ENCODE results near the gene GTPBP6.

Gene GTPBP6

DNA sequence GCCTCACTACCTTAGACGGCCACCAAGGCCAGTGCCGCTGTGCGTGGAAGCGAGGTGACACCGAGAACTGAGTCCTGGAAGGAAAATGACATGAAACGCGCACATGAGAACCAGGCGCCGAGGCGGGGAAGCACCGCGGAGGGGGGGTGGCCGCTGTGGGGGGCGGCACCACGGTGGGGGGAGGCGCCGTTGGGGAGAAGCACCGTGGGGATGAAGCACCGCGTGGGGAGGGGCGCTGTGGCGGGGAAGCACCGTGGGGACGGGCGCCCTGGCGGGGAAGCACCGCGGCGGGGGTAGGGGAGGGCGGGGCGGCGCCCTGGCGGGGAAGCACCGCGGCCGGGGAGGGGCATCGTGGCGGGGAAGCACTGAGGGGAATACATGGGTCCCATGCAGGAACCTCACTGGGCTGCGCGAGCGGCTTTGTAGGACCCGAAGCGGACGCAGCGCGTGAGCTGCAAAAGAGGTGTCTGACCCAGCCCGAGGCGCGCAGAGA is 40.1 kb upstream of the GTPBP6 start:
- TF ChIP-seq, protein P1, sequence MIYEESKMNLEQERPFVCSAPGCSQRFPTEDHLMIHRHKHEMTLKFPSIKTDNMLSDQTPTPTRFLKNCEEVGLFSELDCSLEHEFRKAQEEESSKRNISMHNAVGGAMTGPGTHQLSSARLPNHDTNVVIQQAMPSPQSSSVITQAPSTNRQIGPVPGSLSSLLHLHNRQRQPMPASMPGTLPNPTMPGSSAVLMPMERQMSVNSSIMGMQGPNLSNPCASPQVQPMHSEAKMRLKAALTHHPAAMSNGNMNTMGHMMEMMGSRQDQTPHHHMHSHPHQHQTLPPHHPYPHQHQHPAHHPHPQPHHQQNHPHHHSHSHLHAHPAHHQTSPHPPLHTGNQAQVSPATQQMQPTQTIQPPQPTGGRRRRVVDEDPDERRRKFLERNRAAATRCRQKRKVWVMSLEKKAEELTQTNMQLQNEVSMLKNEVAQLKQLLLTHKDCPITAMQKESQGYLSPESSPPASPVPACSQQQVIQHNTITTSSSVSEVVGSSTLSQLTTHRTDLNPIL (CRISPR knock-in tag; IDR thresholded peaks at IDR 0.05; ENCODE audit: low read depth): no peak
- TF ChIP-seq ISL1 (CRISPR knock-in tag; IDR thresholded peaks at IDR 0.05) (no peak), ZFP3 (CRISPR knock-in tag; IDR thresholded peaks at IDR 0.05) (no peak), TCF4 (CRISPR knock-in tag; IDR thresholded peaks at IDR 0.05; ENCODE audit: borderline replicate concordance) (no peak), PPARA (CRISPR knock-in tag; IDR thresholded peaks at IDR 0.05; ENCODE audit: borderline replicate concordance) (no peak), GLIS3 (CRISPR knock-in tag; IDR thresholded peaks at IDR 0.05) (no peak), BACH2 (CRISPR knock-in tag; IDR thresholded peaks at IDR 0.05; ENCODE audit: borderline replicate concordance) (no peak), ZNF8 (CRISPR knock-in tag; IDR thresholded peaks at IDR 0.05) (no peak), OSR1 (CRISPR knock-in tag; IDR thresholded peaks at IDR 0.05) (no peak), ESRRG (CRISPR knock-in tag; IDR thresholded peaks at IDR 0.05) (no peak)
- TF ChIP-seq, protein P2, sequence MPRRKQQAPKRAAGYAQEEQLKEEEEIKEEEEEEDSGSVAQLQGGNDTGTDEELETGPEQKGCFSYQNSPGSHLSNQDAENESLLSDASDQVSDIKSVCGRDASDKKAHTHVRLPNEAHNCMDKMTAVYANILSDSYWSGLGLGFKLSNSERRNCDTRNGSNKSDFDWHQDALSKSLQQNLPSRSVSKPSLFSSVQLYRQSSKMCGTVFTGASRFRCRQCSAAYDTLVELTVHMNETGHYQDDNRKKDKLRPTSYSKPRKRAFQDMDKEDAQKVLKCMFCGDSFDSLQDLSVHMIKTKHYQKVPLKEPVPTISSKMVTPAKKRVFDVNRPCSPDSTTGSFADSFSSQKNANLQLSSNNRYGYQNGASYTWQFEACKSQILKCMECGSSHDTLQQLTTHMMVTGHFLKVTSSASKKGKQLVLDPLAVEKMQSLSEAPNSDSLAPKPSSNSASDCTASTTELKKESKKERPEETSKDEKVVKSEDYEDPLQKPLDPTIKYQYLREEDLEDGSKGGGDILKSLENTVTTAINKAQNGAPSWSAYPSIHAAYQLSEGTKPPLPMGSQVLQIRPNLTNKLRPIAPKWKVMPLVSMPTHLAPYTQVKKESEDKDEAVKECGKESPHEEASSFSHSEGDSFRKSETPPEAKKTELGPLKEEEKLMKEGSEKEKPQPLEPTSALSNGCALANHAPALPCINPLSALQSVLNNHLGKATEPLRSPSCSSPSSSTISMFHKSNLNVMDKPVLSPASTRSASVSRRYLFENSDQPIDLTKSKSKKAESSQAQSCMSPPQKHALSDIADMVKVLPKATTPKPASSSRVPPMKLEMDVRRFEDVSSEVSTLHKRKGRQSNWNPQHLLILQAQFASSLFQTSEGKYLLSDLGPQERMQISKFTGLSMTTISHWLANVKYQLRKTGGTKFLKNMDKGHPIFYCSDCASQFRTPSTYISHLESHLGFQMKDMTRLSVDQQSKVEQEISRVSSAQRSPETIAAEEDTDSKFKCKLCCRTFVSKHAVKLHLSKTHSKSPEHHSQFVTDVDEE (CRISPR knock-in tag; IDR thresholded peaks at IDR 0.05): no peak
- TF ChIP-seq, protein P3, sequence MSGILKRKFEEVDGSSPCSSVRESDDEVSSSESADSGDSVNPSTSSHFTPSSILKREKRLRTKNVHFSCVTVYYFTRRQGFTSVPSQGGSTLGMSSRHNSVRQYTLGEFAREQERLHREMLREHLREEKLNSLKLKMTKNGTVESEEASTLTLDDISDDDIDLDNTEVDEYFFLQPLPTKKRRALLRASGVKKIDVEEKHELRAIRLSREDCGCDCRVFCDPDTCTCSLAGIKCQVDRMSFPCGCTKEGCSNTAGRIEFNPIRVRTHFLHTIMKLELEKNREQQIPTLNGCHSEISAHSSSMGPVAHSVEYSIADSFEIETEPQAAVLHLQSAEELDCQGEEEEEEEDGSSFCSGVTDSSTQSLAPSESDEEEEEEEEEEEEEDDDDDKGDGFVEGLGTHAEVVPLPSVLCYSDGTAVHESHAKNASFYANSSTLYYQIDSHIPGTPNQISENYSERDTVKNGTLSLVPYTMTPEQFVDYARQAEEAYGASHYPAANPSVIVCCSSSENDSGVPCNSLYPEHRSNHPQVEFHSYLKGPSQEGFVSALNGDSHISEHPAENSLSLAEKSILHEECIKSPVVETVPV (CRISPR knock-in tag; IDR thresholded peaks at IDR 0.05): no peak
- TF ChIP-seq, protein P4, sequence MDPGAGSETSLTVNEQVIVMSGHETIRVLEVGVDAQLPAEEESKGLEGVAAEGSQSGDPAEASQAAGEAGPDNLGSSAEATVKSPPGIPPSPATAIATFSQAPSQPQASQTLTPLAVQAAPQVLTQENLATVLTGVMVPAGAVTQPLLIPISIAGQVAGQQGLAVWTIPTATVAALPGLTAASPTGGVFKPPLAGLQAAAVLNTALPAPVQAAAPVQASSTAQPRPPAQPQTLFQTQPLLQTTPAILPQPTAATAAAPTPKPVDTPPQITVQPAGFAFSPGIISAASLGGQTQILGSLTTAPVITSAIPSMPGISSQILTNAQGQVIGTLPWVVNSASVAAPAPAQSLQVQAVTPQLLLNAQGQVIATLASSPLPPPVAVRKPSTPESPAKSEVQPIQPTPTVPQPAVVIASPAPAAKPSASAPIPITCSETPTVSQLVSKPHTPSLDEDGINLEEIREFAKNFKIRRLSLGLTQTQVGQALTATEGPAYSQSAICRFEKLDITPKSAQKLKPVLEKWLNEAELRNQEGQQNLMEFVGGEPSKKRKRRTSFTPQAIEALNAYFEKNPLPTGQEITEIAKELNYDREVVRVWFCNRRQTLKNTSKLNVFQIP (CRISPR knock-in tag; IDR thresholded peaks at IDR 0.05; ENCODE audit: borderline replicate concordance, low read depth): no peak

DNA sequence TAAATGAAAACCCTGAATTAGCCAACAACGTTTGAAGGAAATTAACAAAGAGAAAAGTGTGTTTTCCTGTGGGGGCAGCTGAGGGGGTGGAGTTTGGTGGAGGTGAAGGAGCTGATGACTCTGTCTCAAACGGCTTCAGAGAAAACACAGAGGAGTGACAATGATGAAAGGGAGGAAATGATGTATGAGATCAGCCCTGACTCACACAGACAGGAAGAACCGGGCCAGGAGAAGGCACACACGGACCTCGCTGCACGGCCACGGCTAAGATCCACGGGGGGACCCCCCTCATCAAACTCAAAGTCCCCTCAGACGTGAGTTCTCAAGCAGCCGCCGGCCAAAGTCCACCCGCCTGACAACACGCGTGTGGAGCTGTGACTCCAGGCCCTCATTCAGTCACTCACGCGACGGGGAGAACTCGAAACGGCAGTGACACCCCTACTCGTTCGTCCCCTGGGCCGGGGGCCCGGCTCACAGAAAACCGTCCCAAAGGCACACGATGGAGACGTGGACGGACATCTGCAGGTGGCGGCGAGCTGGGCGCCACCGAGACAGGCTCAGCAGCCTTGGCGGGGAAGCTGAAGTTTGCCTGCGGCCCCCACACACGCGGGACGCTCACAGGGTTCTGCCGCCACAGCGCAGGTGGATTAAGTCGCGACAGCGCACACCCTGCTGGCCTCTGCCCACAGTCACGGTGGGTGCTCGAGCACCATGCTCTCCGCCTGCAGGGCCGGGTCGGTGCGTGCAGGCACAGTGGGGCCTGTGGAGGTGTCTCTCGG is 39.3 kb upstream of the GTPBP6 start:
- TF ChIP-seq ZNF565 (CRISPR knock-in tag; conservative IDR thresholded peaks at IDR 0.05; ENCODE audit: low read depth): no peak
- TF ChIP-seq BACH2 (CRISPR knock-in tag; IDR thresholded peaks at IDR 0.05; ENCODE audit: borderline replicate concordance): no peak
- TF ChIP-seq, protein P5, sequence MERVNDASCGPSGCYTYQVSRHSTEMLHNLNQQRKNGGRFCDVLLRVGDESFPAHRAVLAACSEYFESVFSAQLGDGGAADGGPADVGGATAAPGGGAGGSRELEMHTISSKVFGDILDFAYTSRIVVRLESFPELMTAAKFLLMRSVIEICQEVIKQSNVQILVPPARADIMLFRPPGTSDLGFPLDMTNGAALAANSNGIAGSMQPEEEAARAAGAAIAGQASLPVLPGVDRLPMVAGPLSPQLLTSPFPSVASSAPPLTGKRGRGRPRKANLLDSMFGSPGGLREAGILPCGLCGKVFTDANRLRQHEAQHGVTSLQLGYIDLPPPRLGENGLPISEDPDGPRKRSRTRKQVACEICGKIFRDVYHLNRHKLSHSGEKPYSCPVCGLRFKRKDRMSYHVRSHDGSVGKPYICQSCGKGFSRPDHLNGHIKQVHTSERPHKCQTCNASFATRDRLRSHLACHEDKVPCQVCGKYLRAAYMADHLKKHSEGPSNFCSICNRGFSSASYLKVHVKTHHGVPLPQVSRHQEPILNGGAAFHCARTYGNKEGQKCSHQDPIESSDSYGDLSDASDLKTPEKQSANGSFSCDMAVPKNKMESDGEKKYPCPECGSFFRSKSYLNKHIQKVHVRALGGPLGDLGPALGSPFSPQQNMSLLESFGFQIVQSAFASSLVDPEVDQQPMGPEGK (CRISPR knock-in tag; IDR thresholded peaks at IDR 0.05; ENCODE audit: borderline replicate concordance): no peak
- TF ChIP-seq, protein P1 (CRISPR knock-in tag; IDR thresholded peaks at IDR 0.05; ENCODE audit: low read depth): no peak
- TF ChIP-seq OSR1 (CRISPR knock-in tag; IDR thresholded peaks at IDR 0.05): no peak
- no peak for TF ChIP-seq PPARA (CRISPR knock-in tag; IDR thresholded peaks at IDR 0.05; ENCODE audit: borderline replicate concordance)
- TF ChIP-seq, protein P3 (CRISPR knock-in tag; IDR thresholded peaks at IDR 0.05): no peak
- ATAC-seq: peak; percentile 64

More for the DNA sequence above, 40.1 kb upstream of the GTPBP6 start:
- ATAC-seq: no peak

Measured in SK-N-SH treated with all-trans-retinoic acid at 6 μM for 48 hours (cell line).